Astrocyte of the cerebellum (primary cell): ENCODE data around the gene IL12A.

Experiments
- DNase-seq: peaks from one replicate; pipeline ENCODE4 v3.0.0-alpha.2; 2011; ENCODE audit warnings: low read depth
- H3K4me3 ChIP-seq: 2 replicates; pipeline ENCODE4 v1.5.1; 2011; ENCODE audit warnings: mild to moderate bottlenecking, low read depth, low read length, moderate library complexity
- in situ Hi-C: cut with HindIII; loops from 2 replicates; pipeline ENCODE4 v1.10.0; 2017; ENCODE audit warnings: low sequenced_read_pairs
- TF ChIP-seq, protein P1 (sequence below): IDR thresholded peaks from 2 replicates; pipeline ENCODE4 v1.5.1; 2012; ENCODE audit warnings: low read length, low read depth, moderate library complexity, mild to moderate bottlenecking; ENCODE audit errors: missing control alignments

IL12A gene

DNA sequence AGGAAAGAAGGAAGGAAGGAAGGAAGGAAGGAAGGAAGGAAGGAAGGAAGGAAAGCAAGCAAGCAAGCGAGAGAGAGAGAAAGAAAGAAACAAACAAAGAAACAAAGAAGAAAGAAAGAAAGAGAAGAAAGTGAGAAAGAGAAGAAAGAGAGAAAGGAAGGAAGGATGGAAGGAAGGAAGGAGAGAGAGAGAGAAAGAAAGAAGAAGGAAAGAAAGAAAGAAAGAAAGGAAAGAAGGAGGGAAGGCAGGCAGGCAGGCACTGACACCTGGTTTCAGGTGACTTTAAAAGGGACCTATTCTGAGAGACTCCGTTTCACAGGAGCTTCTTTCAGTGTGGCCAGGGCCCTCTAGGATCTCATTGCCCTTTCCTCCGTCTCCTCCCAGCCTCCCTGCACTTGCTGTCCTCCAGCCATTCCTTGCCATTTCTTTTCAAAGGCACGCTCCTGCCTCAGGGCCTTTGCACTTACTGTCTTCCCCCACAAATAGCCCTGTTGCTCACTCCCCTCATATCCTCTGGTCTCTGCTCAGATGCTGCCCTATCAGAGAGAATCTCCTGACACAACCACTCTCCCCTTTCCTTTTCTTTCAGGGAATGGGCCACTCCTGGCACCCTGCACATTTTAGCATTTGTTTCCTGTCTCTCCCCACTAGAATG, 31.5 kb downstream of the IL12A start:
- no peak overlapping the region for H3K4me3 ChIP-seq
- in situ Hi-C loops, result no loop called here
- TF ChIP-seq, protein P1, sequence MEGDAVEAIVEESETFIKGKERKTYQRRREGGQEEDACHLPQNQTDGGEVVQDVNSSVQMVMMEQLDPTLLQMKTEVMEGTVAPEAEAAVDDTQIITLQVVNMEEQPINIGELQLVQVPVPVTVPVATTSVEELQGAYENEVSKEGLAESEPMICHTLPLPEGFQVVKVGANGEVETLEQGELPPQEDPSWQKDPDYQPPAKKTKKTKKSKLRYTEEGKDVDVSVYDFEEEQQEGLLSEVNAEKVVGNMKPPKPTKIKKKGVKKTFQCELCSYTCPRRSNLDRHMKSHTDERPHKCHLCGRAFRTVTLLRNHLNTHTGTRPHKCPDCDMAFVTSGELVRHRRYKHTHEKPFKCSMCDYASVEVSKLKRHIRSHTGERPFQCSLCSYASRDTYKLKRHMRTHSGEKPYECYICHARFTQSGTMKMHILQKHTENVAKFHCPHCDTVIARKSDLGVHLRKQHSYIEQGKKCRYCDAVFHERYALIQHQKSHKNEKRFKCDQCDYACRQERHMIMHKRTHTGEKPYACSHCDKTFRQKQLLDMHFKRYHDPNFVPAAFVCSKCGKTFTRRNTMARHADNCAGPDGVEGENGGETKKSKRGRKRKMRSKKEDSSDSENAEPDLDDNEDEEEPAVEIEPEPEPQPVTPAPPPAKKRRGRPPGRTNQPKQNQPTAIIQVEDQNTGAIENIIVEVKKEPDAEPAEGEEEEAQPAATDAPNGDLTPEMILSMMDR, result no peak
- DNase-seq, result no peak

DNA sequence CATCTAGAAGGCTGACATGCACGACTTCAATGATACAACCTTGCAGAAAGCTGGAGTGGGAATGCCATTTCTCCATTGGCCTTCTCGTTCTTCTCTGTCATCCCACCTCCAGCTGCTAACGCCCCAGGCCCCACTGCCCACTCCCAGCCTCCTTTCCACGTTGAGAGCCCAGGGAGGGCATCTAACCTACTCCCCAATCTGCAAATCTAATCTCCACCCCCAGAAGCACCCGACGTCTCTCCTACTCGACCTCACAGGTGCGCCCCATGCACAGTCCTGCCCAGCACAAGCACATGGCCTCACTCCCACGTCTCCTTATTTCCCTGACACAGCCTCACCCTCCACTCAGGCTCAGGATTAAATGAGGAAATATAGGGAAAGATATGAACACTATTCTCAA, 33.4 kb downstream of the IL12A start:
- in situ Hi-C loops, result no loop called here
- H3K4me3 ChIP-seq, result no peak overlapping the region
- TF ChIP-seq, protein P1, result no peak
- no peak for DNase-seq

DNA sequence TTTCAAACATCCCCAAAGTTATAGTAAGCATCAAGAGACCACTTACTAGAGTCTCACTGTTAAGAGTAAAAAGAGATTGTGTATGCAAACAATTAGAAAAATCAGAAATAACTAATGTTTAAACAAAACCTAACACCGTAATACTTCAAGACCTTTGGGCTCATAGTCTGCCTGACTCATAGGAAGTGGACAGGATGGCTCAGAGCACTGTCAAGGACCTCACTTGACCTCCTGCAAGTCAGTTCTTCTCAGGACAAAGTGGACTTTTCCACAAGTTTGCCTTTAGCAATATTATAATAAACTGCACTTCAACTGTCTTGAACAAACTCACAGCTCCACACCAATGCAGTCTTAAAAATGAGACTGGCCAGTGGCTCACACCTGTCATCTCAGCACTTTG, 34.8 kb downstream of the IL12A start:
- in situ Hi-C loops, result no loop called here
- TF ChIP-seq, protein P1, result no peak
- DNase-seq, result no peak
- H3K4me3 ChIP-seq, result no peak overlapping the region

DNA sequence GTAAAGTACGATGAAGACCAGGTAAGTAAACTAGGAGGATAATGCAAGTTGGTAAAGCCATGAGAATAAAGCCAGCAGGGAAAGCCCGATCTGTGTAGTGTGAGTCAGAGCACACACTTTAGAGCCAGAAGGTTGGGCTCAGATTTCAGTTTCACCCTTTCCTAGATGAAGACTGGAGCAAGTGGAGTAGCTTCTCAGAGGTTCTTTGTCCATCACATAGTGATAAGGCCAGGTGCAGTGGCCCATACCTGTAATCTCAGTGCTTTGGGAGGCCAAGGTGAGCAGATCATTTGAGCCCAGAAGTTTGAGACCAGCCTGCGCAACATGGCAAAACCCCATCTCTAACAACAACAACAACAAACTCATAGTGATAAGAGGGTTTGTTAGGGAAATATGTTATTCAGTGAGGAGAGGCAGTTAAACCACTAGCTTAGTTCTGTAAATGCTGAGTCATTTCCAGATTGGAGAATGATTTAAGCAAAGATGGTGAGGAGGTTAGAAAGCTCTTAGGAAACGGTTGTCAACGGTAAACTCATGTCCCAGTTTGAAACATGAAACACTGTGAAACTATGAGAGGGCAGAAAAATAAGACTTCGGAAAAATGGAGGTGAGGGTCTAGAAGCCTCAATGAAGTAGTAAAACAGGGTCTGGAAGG, 39.0 kb downstream of the IL12A start:
- in situ Hi-C loops, result no loop called here
- no peak overlapping the region for H3K4me3 ChIP-seq
- peak; percentile 29 for DNase-seq
- TF ChIP-seq, protein P1, result no peak

DNA sequence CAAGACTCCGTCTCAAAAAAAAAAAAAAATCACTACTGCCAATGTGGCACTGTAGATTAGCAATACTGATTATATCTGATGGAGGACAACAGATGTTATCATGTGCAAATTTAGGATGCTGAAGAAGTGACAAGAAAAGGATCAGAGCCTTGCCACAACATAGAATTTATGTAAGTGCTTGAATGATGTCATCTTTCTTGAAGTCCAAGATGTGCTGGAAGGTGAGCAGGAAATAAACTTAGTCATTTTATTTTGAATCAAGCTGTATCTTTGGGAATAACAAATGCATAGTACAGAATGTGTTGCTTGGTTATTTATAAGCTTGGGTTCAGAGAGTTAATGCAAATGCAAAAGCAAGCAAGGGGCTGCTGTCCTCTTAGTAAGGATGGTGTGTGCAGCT, 47.1 kb downstream of the IL12A start:
- no peak overlapping the region for H3K4me3 ChIP-seq
- TF ChIP-seq, protein P1, result no peak
- DNase-seq, result no peak
- in situ Hi-C loops, result no loop called here

DNA sequence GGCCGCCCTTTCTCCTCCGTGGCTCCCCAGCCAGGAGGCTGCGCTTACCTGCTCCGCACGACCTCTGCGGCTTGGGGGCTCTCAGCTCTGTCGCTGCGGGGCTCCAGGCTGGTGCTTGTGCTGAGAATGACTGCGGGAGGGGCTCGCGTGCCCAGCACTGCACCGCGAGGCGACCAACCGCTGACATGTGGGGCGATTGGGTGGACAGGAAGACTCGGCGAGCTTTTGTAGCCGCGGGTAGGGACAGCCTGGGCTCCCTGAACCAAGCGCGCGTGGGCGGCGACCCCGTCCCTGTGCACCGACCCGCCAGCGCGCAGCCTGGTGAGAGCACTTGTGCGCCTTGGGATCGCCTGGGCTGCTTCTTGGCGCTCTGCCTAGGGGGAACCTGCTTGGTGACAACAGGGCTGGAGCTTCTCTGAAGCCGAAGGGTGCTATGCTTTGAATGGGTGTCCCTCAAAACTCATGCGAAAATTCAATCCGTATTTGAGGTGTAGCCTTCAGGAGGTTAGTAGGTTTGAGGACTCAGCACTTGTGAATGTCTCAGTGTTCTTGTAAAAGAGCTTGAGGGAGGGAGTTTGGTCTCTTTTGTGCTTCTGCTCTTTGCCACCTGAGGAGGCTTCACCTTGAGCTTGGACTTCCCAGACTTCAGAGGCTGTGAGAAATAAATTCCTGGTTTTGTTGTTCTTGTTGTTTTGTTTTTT, 50.4 kb downstream of the IL12A start:
- H3K4me3 ChIP-seq, result peak overlapping the region; percentile 31
- TF ChIP-seq, protein P1, result no peak
- in situ Hi-C loops, result no loop called here
- no peak for DNase-seq
